K562 (cell line): ENCODE data around the gene SAE1.

Experiments used
- CTCF ChIP-seq, 3 experiments: IDR thresholded peaks in 2 of 3; conservative IDR thresholded peaks in 1 of 3; 2 replicates each; pipeline ENCODE4 v1.5.1; 2011 to 2012; ENCODE audit warnings: low read length in 3 of 3, mild to moderate bottlenecking in 3 of 3, control low read depth in 2 of 3, improper control_type of control experiment in 1 of 3, inconsistent platforms in 1 of 3, low read depth in 1 of 3, mixed read lengths in 1 of 3, moderate library complexity in 1 of 3; ENCODE audit not compliant: insufficient read depth in 2 of 3
- ELF4 ChIP-seq: fragments of 450-650 bp; formaldehyde crosslinking; IDR thresholded peaks from 2 replicates; pipeline ENCODE4 v1.4.0; 2022; ENCODE audit warnings: missing genetic modification characterization
- TAF1 ChIP-seq: IDR thresholded peaks from 2 replicates; pipeline ENCODE4 v1.6.1; 2011; ENCODE audit warnings: mild to moderate bottlenecking, low read length, moderate library complexity; ENCODE audit not compliant: insufficient read depth, control insufficient read depth, severe bottlenecking; ENCODE audit errors: extremely low read depth
- ZNF584 ChIP-seq: fragments of 200-800 bp; sonication (Bioruptor generic); IDR thresholded peaks from 2 replicates; pipeline ENCODE4 v1.6.1; 2016; ENCODE audit warnings: low read depth, mild to moderate bottlenecking, missing genetic modification characterization, missing compliant biosample characterization

- TF ChIP-seq ELF4 (CRISPR knock-in tag): no peak
- TF ChIP-seq CTCF (IDR thresholded peaks at IDR 0.05 in 2 of 3, conservative IDR thresholded peaks at IDR 0.05 in 1 of 3; ENCODE audit: insufficient read depth in 2 of 3, low read depth in 1 of 3, low read length in 3 of 3): peak in 2 of 3 experiments; percentile 49 to 57; a peak in 3 of 6 replicates
- no peak for TF ChIP-seq ZNF584 (CRISPR knock-in tag)
- peak; percentile 97 for TF ChIP-seq TAF1
These were observed 95.3 kb downstream of the SAE1 start for GRCh38 chr19:47225746-47226425.
